Ascending aorta (tissue), 2 donors: Measurements from ENCODE around the gene TMEM109. TPM values are rescaled to one million over a fixed set of nuclear protein-coding genes. Genes with fewer than 3 reads are reported as not detected.
A peak's percentile ranks its signal among the peaks of the same experiment; 100 is the strongest.

Experiments
- DNase-seq, 2 donors: peaks; one replicate each; pipeline ENCODE4 v3.0.0-alpha.2; 2019; ENCODE audit warnings: low spot score in 2 of 2
- H3K27ac ChIP-seq, 2 donors: fragments of 200-600 bp; sonication (generic); one replicate each; pipeline ENCODE4 v1.5.1; 2016 to 2017; ENCODE audit warnings: mild to moderate bottlenecking in 1 of 2
- H3K27me3 ChIP-seq: fragments of 200-600 bp; sonication (generic); one replicate; pipeline ENCODE4 v1.5.1; 2017
- H3K36me3 ChIP-seq, 2 donors: fragments of 200-600 bp; sonication (generic); one replicate each; pipeline ENCODE4 v1.5.1; 2016
- H3K4me1 ChIP-seq, 2 donors: fragments of 200-600 bp; sonication (generic); one replicate each; pipeline ENCODE4 v1.5.1; 2016 to 2017; ENCODE audit warnings: mild to moderate bottlenecking in 1 of 2
- H3K4me3 ChIP-seq, 2 donors: fragments of 200-600 bp; sonication (generic); one replicate each; pipeline ENCODE4 v1.5.1; 2016 to 2017; ENCODE audit warnings: mild to moderate bottlenecking in 1 of 2
- H3K9me3 ChIP-seq, 2 donors: fragments of 200-600 bp; sonication (generic); one replicate each; pipeline ENCODE4 v1.5.1; 2016
- CTCF ChIP-seq, 3 experiments: fragments of 200-600 bp in 2 of 3; fragments of 450-650 bp in 1 of 3; sonication (generic) in 2 of 3; IDR thresholded peaks; one replicate each; pipeline ENCODE4 v1.5.1; 2016 to 2019; ENCODE audit warnings: antibody characterized with exemption in 3 of 3, mild to moderate bottlenecking in 1 of 3, moderate library complexity in 1 of 3
- intact Hi-C: fragments of 100-400 bp; cut with DNase I; formaldehyde crosslinking; loops from one replicate; pipeline ENCODE4 v1.15.1; 2023
- total RNA-seq: library from RNA; depleted of rRNA; stranded (reverse); fragments of >200 nt; gene quantifications from one replicate; pipeline ENCODE4 v1.1.0, GENCODE V29; 2016

The TMEM109 gene
- total RNA-seq: 238 TPM

DNA sequence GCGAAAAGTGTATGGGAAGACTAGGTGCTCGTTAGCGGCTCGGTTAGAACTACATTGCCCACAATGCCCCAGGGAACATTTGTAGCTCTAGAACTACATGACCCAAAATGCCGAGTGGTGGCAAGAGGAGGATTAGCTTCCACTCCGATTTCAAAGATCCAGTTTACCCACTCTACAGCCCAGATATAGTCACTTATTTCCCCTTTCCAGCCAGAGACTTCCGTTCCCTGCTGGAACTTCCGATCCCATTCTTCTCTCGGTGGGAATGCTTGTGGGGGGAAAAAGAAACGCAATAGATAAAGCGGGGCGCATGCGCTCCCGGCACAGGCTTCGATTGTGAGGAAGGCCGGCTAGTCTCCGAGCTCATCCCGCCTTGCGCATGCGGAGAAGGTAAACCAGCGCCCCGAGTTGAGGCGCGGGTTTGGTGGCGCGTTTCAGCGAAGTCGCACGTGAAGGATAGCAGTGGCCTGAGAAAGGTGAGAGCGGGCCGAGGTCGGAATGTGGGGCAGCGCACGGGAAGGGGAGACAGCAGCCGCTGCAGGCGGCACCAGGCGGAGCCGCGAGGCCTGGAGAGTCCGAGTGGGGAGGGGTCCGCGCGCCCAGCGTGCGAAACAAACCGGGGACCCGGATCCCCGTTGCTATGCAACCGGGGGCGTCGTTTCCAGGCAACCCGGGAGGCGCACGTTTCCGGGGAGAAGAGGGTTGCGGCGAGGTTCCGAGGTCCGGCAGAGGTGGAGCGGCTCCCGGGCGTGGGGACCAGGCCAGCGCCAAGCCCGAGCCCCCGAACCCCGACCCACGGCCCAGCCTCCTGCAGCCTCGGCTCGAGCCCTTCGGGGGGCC is at the start of gene TMEM109:
TMEM109 (plus strand) TSS at position 366 of the 840 bp plus-strand sequence. CDS start 5,536 bp downstream, outside the sequence.
- no peaks in the 10 kb centered on the region for H3K9me3 ChIP-seq
- H3K4me1 ChIP-seq: peaks cover 0 to 26% of the 10 kb centered on the region in 2 donors
- intact Hi-C loops: no loop called here
- H3K36me3 ChIP-seq: no peaks in the 10 kb centered on the region
- H3K27ac ChIP-seq: peak within 1 kb of the TSS; percentile 89 to 97
- no peaks in the 10 kb centered on the region for H3K27me3 ChIP-seq
- TF ChIP-seq CTCF (IDR thresholded peaks at IDR 0.05): peak in 2 of 3 experiments; percentile 14 to 24
- peak within 1 kb of the TSS; percentile 70 to 96 for H3K4me3 ChIP-seq
- DNase-seq: peak; percentile 53 to 92

DNA sequence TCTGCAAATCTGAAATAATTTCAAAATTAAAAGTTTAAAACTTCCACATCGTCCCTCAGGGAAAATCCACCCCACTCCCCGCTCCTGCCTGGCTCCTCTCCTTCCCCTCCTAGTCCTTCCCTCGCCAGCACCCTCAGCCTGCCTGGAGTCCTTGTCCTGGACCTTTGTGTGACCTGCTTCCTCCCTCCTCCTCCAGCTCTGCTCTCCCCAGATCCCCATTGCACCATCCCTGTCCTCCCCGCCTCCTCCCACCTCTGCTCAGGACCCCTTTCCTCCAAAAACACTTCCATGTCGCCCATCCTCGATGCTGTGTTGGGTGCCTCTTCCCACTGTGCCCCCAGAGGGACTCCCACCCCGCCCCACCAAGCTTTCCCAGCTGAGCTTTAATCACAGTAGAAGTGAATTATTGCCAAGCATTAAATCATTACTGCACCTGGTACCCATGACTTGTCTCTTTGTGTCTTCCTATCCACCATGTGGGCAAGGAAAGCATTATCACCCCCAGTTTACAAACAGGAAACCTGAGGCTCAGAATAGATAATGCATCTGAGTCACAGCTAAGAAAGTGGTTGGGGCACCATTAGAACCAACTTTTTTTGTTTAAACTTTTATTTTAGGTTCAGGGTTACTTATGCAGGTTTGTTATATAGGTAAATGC is 49.0 kb upstream of the TMEM109 start:
- Histone ChIP-seq H3K27ac (no peak overlapping the region), H3K36me3 (no peaks in the 10 kb centered on the region), H3K4me3 (no peak overlapping the region), H3K4me1 (no peaks in the 10 kb centered on the region), H3K9me3 (no peaks in the 10 kb centered on the region), H3K27me3 (no peaks in the 10 kb centered on the region)
- intact Hi-C loops: no loop called here
- peak in 1 of 2 donors; percentile 37 for DNase-seq
- no peak for TF ChIP-seq CTCF (IDR thresholded peaks at IDR 0.05)

DNA sequence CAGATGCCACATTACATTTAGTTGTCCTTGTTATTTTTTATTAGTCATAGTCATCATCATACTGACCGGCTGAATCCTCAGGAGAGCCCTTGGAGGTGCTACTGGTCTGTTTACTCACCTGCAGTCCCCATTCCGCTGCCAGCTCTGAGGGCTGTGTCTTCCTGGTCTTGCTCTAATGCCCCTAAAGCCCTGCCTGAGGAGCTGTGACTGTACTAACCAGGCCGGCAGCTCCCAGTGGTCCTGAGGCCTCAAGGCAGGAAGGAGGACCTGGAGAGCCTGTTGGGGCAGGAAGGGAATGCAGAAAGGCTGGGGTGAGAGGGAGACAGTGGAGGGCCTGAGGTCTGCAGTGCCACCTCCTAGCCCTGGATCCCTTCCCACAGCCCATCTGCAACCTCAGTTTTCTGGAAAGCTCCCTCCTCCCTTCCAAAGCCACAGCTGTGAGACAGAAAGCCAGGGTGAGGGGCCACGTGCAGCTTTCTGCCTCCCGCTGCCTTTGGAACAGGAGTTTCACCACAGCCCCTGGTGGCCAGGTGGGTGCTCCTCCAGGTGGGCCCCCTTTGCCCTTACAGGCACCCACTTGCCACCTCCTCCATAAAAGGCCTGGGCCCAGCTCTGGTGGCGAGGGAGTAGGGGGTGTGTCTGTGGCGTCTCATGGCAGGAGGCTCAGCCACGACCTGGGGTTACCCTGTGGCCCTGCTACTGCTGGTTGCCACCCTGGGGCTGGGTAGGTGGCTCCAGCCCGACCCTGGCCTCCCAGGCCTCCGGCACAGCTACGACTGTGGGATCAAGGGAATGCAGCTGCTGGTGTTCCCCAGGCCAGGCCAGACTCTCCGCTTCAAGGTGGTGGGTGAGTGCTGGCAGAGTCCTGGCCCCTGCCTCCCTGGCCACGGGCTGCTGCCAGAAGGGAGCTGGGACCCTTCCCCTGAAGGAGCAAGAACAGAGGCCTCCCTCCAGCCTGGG is 46.8 kb upstream of the TMEM109 start, which contains the start of gene ZP1:
ZP1 (plus strand) TSS at position 632 of the 960 bp plus-strand sequence; CDS start at position 652, 20 bp downstream.
- DNase-seq: peak in 1 of 2 donors; percentile 40
- Histone ChIP-seq H3K4me3 (no peak within 1 kb of the TSS), H3K27ac (no peak within 1 kb of the TSS), H3K4me1 (no peaks in the 10 kb centered on the region), H3K27me3 (no peaks in the 10 kb centered on the region), H3K36me3 (no peaks in the 10 kb centered on the region), H3K9me3 (no peaks in the 10 kb centered on the region)
- no peak for TF ChIP-seq CTCF (IDR thresholded peaks at IDR 0.05)
- intact Hi-C loops: no loop called here

GRCh38 chr11:60867871-60868681 is 45.9 kb upstream of the TMEM109 start:
- intact Hi-C loops: no loop called here
- no peaks in the 10 kb centered on the region for H3K27me3 ChIP-seq
- no peak for TF ChIP-seq CTCF (IDR thresholded peaks at IDR 0.05)
- no peak overlapping the region for H3K27ac ChIP-seq
- H3K4me3 ChIP-seq: no peak overlapping the region
- no peaks in the 10 kb centered on the region for H3K36me3 ChIP-seq
- DNase-seq: peak in 1 of 2 donors; percentile 50
- H3K4me1 ChIP-seq: no peaks in the 10 kb centered on the region
- no peaks in the 10 kb centered on the region for H3K9me3 ChIP-seq
